Stimulated activated memory B cell treated with anti-CD40 and anti-IgM and Interleukin-4, amounts not matched to agents 10 μg/mL and 1 μg/mL and 100 μg/mL, for 72 hours (primary cell): Measurements from ENCODE around the gene SORL1.

ENCODE experiments used
- ATAC-seq: fragments of 150-1000 bp; cut with Tn5 transposase; 2 replicates; pipeline ENCODE4 v1.10.0; 2021
- H3K27ac Mint-ChIP-seq: one replicate; pipeline ENCODE4 v1.8.0; 2022; ENCODE audit warnings: mild to moderate bottlenecking, mixed read lengths
- H3K27me3 Mint-ChIP-seq: one replicate; pipeline ENCODE4 v1.8.0; 2022; ENCODE audit warnings: mixed read lengths
- H3K36me3 Mint-ChIP-seq: one replicate; pipeline ENCODE4 v1.8.0; 2022; ENCODE audit warnings: mixed read lengths
- H3K4me1 Mint-ChIP-seq: one replicate; pipeline ENCODE4 v1.8.0; 2022; ENCODE audit warnings: mixed read lengths
- H3K4me3 Mint-ChIP-seq: one replicate; pipeline ENCODE4 v1.8.0; 2022; ENCODE audit warnings: mild to moderate bottlenecking, moderate library complexity, mixed read lengths
- H3K9me3 Mint-ChIP-seq: one replicate; pipeline ENCODE4 v1.8.0; 2022; ENCODE audit warnings: mixed read lengths

SORL1 gene

DNA sequence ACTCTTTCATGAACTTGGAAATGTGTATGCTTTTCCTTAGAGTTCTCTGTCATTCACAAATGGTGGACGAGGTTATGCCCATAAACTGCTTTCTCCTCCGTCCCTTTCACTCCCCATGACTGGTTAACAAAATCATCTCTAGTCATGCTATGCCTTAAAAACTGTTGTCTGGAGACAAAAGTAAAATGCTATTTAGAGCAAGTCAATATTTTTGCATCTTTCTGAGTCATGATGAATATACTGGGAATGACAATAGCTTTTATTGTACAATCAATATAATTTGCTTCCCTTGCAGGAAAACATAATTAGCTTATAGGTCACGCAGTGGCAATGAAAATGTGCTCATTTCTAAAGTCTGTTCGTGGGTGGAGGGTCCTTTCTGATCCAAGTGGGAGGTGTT, 217.3 kb downstream of the SORL1 start:
- H3K27me3 Mint-ChIP-seq = peaks cover 18% of the 10 kb centered on the region
- no peaks in the 10 kb centered on the region for H3K4me1 Mint-ChIP-seq
- no peak for ATAC-seq
- H3K4me3 Mint-ChIP-seq = no peak overlapping the region
- H3K36me3 Mint-ChIP-seq = no peaks in the 10 kb centered on the region
- H3K9me3 Mint-ChIP-seq = no peaks in the 10 kb centered on the region
- H3K27ac Mint-ChIP-seq = no peak overlapping the region

GRCh38 chr11:121670266-121670665, 218.2 kb downstream of the SORL1 start:
- no peak overlapping the region for H3K27ac Mint-ChIP-seq
- ATAC-seq = no peak
- H3K4me3 Mint-ChIP-seq = no peak overlapping the region
- no peaks in the 10 kb centered on the region for H3K9me3 Mint-ChIP-seq
- H3K27me3 Mint-ChIP-seq = peaks cover 10% of the 10 kb centered on the region
- H3K4me1 Mint-ChIP-seq = no peaks in the 10 kb centered on the region
- H3K36me3 Mint-ChIP-seq = no peaks in the 10 kb centered on the region

GRCh38 chr11:121670805-121671282, 218.7 kb downstream of the SORL1 start:
- no peak overlapping the region for H3K27ac Mint-ChIP-seq
- no peak overlapping the region for H3K4me3 Mint-ChIP-seq
- no peaks in the 10 kb centered on the region for H3K4me1 Mint-ChIP-seq
- no peaks in the 10 kb centered on the region for H3K9me3 Mint-ChIP-seq
- H3K27me3 Mint-ChIP-seq = peaks cover 10% of the 10 kb centered on the region
- no peak for ATAC-seq
- H3K36me3 Mint-ChIP-seq = no peaks in the 10 kb centered on the region

DNA sequence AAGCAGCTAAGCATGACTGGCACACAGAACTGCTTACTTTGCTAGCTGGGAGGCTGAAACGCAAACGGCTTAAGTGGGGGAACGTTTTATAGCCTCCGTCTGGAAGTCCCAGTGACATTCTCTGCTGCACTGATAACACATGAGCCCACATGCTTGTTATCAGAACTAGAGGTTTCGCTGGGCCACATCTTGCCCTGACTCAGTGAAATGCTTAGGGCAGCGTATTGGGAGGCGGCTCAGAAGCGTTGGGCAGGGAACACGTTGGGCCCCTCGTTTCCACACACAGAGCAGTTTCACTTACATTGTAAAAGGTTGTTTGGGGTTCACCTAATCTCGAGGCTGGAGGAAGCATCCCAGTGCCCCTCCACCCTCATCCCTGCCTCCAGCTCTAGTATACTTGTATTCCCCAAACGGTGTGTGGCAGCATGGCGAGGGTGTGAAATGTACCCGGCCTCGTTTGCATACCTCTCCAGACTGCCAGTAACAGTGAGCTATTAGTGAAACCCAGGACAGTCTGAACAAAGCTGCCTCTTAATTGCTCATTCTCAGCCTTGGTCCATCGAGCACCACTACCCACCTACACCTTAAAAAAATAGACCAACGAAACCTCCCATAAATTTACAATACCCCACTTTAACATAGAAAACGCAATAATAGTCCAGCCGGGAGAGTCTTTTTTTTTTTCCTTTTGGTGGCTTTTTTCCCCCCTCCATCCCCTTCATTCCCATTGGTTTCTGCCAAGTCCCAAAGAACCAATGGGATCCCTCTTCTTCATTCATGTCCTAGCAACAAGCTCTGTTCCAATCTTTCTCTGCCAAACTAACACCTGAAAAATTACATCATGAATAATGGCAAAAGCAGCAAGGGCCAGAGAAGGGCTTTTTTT, 219.4 kb downstream of the SORL1 start:
- Mint-ChIP-seq H3K27me3 (peaks cover 10% of the 10 kb centered on the region), H3K9me3 (no peaks in the 10 kb centered on the region), H3K4me1 (no peaks in the 10 kb centered on the region), H3K27ac (no peak overlapping the region), H3K36me3 (no peaks in the 10 kb centered on the region), H3K4me3 (no peak overlapping the region)
- ATAC-seq = no peak

- no peaks in the 10 kb centered on the region for H3K36me3 Mint-ChIP-seq
Measured at GRCh38 chr11:121672630-121673487, 220.7 kb downstream of the SORL1 start.

GRCh38 chr11:121681550-121682268, 229.6 kb downstream of the SORL1 start:
- no peak overlapping the region for H3K27ac Mint-ChIP-seq
- no peaks in the 10 kb centered on the region for H3K36me3 Mint-ChIP-seq
- H3K9me3 Mint-ChIP-seq = no peaks in the 10 kb centered on the region
- peaks cover 34% of the 10 kb centered on the region for H3K27me3 Mint-ChIP-seq
- ATAC-seq = no peak
- no peaks in the 10 kb centered on the region for H3K4me1 Mint-ChIP-seq
- H3K4me3 Mint-ChIP-seq = no peak overlapping the region

More at GRCh38 chr11:121672630-121673487, 220.7 kb downstream of the SORL1 start:
- H3K27ac Mint-ChIP-seq = no peak overlapping the region
- H3K27me3 Mint-ChIP-seq = peaks cover 10% of the 10 kb centered on the region
- ATAC-seq = no peak
- H3K9me3 Mint-ChIP-seq = no peaks in the 10 kb centered on the region
- H3K4me3 Mint-ChIP-seq = no peak overlapping the region
- H3K4me1 Mint-ChIP-seq = no peaks in the 10 kb centered on the region
